NOMO-1 treated with dmso at 0.1 percent for 144 hours (cell line): Measurements from ENCODE around the gene SBNO2.

ENCODE experiments used
- DNase-seq: peaks from one replicate; lab custom pipeline; 2025; ENCODE audit not compliant: unreplicated experiment; lab: John Stamatoyannopoulos, UW

Gene SBNO2

GRCh38 chr19:1074544-1075283, 99.4 kb downstream of the SBNO2 start:
- peak; percentile 83 for DNase-seq

- DNase-seq: no peak
These were observed 100.0 kb downstream of the SBNO2 start for GRCh38 chr19:1073956-1074517.

- no peak for DNase-seq
These were observed 100.8 kb downstream of the SBNO2 start for GRCh38 chr19:1073063-1073955.

- DNase-seq: no peak
These were observed 101.6 kb downstream of the SBNO2 start for GRCh38 chr19:1072371-1073015.

- DNase-seq: no peak
These were observed 102.9 kb downstream of the SBNO2 start for GRCh38 chr19:1070931-1071791.

GRCh38 chr19:1070576-1070930, 103.5 kb downstream of the SBNO2 start:
- DNase-seq: no peak

- peak; percentile 91 for DNase-seq
These were observed 104.9 kb downstream of the SBNO2 start for GRCh38 chr19:1069009-1069779.

GRCh38 chr19:1068009-1069001, 105.8 kb downstream of the SBNO2 start:
- DNase-seq: peak; percentile 56

GRCh38 chr19:1067341-1067957, 106.6 kb downstream of the SBNO2 start:
- no peak for DNase-seq

GRCh38 chr19:1066748-1067340, 107.2 kb downstream of the SBNO2 start, which contains the start of gene ARHGAP45:
Gene ARHGAP45 (plus strand): TSS chr19:1067167. CDS start chr19:1067406, 239 bp downstream.
- DNase-seq: peak; percentile 49

GRCh38 chr19:1066251-1066747, 107.8 kb downstream of the SBNO2 start:
- no peak for DNase-seq

- no peak for DNase-seq
These were observed 108.4 kb downstream of the SBNO2 start for GRCh38 chr19:1065606-1066109.

GRCh38 chr19:1064661-1065605, 109.1 kb downstream of the SBNO2 start:
- peak; percentile 60 for DNase-seq

- no peak for DNase-seq
These were observed 110.0 kb downstream of the SBNO2 start for GRCh38 chr19:1063909-1064660.
